ENCODE data around the gene SCN5A.
"Not testable (repeated sequence)": the region's sequence is repeated elsewhere in the genome, so short reads cannot be mapped to it uniquely, and the experiment has no call there.

Gene SCN5A

DNA sequence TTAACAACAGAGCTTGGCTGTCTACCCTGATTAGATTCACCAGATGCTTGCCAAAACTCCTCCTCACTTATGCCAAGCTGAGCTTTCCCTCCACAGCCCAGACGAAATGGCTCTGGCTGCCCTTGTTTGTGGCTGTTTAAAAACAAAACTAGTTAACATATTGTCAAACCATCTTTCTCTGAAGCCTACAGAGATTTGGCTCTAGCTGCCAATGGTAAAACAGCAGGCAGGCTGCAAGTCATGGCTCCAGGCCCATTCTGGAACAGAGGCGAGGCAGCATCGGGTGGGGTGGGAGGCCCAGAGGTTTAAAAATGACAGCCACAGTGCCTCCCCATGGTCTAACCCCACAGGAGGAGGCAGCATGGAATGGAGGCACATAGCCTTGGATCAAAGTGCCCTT, 75.9 kb downstream of the SCN5A start:
- TF ChIP-seq, protein P1, sequence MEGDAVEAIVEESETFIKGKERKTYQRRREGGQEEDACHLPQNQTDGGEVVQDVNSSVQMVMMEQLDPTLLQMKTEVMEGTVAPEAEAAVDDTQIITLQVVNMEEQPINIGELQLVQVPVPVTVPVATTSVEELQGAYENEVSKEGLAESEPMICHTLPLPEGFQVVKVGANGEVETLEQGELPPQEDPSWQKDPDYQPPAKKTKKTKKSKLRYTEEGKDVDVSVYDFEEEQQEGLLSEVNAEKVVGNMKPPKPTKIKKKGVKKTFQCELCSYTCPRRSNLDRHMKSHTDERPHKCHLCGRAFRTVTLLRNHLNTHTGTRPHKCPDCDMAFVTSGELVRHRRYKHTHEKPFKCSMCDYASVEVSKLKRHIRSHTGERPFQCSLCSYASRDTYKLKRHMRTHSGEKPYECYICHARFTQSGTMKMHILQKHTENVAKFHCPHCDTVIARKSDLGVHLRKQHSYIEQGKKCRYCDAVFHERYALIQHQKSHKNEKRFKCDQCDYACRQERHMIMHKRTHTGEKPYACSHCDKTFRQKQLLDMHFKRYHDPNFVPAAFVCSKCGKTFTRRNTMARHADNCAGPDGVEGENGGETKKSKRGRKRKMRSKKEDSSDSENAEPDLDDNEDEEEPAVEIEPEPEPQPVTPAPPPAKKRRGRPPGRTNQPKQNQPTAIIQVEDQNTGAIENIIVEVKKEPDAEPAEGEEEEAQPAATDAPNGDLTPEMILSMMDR (IDR thresholded peaks at IDR 0.05; ENCODE audit: low read depth, low read length), result no peak
- no peak for DNase-seq

GRCh38 chr3:38573111-38573510, 76.4 kb downstream of the SCN5A start:
- Histone ChIP-seq H3K36me3 (no peaks in the 10 kb centered on the region), H3K4me3 (ENCODE audit: low read depth, low read length) (no peak overlapping the region), H3K4me1 (peaks cover 11% of the 10 kb centered on the region), H3K27me3 (no peaks in the 10 kb centered on the region), H3K9me3 (no peaks in the 10 kb centered on the region)
- no peak for DNase-seq
- TF ChIP-seq, protein P1 (IDR thresholded peaks at IDR 0.05; ENCODE audit: low read depth, low read length), result no peak

More for the DNA sequence above, 75.9 kb downstream of the SCN5A start:
- H3K4me3 ChIP-seq (ENCODE audit: low read depth, low read length), result no peak overlapping the region
- H3K9me3 ChIP-seq, result no peaks in the 10 kb centered on the region
- H3K4me1 ChIP-seq, result peaks cover 12% of the 10 kb centered on the region
- H3K27me3 ChIP-seq, result no peaks in the 10 kb centered on the region
- H3K36me3 ChIP-seq, result no peaks in the 10 kb centered on the region

DNA sequence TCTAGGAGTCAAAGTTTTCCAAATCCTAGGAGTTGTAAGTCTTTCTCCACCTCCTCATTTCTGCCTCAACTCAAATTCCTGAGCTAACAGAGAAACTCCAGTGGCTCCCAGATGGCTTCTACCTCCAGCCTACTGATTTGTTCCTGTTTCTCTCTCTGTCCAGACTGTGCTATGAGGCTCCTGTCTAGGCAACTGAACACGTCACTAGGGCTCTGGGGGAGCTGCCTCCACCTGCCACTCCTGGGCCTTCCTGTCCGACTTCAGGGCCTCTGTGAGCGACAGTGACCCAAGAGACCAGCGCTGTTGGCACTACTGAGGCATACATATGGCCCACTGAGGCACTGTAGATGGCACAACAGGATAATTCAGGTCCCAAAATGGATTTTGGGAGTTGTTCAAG, 82.0 kb downstream of the SCN5A start:
- TF ChIP-seq, protein P1 (IDR thresholded peaks at IDR 0.05; ENCODE audit: low read depth, low read length), result no peak
- Histone ChIP-seq H3K27me3 (no peaks in the 10 kb centered on the region), H3K9me3 (no peaks in the 10 kb centered on the region), H3K36me3 (no peaks in the 10 kb centered on the region), H3K4me1 (no peaks in the 10 kb centered on the region), H3K4me3 (ENCODE audit: low read depth, low read length) (no peak overlapping the region)
- DNase-seq, result no peak

GRCh38 chr3:38566794-38567193, 82.7 kb downstream of the SCN5A start:
- H3K4me1 ChIP-seq; H3K4me3 ChIP-seq (ENCODE audit: low read depth, low read length); H3K36me3 ChIP-seq; H3K27me3 ChIP-seq; DNase-seq; H3K9me3 ChIP-seq: not testable (repeated sequence)

DNA sequence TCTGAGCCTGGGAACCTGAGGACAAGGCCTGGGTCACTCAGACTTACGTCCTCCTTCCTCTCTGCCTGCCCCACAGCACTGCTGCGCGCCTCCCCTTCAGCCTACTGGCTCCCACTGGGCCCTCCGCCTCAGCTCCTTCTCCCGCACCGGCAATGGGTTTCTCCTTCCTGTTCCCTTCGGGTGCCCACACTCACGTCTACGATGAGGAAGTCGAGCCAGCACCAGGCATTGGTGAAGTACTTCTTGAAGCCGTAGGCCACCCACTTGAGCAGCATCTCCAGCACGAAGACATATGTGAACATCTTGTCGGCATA, 83.3 kb downstream of the SCN5A start:
- Histone ChIP-seq H3K27me3 (no peaks in the 10 kb centered on the region), H3K9me3 (no peaks in the 10 kb centered on the region), H3K4me3 (ENCODE audit: low read depth, low read length) (no peak overlapping the region), H3K36me3 (no peaks in the 10 kb centered on the region), H3K4me1 (no peaks in the 10 kb centered on the region)
- TF ChIP-seq, protein P1 (IDR thresholded peaks at IDR 0.05; ENCODE audit: low read depth, low read length), result no peak
- DNase-seq, result no peak

GRCh38 chr3:38565339-38566214, 83.9 kb downstream of the SCN5A start:
- TF ChIP-seq, protein P1 (IDR thresholded peaks at IDR 0.05; ENCODE audit: low read depth, low read length), result no peak
- H3K4me3 ChIP-seq (ENCODE audit: low read depth, low read length), result no peak overlapping the region
- no peaks in the 10 kb centered on the region for H3K27me3 ChIP-seq
- no peaks in the 10 kb centered on the region for H3K9me3 ChIP-seq
- H3K36me3 ChIP-seq, result no peaks in the 10 kb centered on the region
- H3K4me1 ChIP-seq, result no peaks in the 10 kb centered on the region
- no peak for DNase-seq
